ENCODE measurements around the gene HBG1. TPM values are rescaled to one million over a fixed set of nuclear protein-coding genes. Genes with fewer than 3 reads are reported as not detected.

HBG1 gene
- total RNA-seq, 1 donor from 2014 or later, result not detected

DNA sequence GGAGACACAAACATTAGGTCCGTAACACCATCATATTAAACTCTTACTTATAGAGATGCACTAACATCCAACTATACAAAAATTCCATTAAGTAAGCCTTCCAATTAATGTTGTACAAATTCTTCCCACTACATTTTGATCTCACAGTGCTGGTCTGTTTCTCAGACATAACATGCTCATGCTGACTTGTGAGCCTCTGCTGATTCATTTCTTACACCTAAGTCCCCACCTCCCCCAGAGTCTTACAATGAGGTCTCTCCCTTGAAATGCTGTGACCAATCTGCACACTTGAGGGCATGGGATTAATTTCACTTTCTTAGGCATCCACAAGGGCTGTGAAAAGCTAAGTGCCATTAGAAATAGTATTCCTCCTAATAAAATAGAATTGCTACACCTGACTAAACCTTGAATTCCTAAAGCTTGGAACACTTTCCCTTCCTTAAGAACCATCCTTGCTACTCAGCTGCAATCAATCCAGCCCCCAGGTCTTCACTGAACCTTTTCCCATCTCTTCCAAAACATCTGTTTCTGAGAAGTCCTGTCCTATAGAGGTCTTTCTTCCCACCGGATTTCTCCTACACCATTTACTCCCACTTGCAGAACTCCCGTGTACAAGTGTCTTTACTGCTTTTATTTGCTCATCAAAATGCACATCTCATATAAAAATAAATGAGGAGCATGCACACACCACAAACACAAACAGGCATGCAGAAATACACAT is 2.0 kb downstream of the HBG1 start:
- DNase-seq (ENCODE audit: low spot score), result no peak

DNA sequence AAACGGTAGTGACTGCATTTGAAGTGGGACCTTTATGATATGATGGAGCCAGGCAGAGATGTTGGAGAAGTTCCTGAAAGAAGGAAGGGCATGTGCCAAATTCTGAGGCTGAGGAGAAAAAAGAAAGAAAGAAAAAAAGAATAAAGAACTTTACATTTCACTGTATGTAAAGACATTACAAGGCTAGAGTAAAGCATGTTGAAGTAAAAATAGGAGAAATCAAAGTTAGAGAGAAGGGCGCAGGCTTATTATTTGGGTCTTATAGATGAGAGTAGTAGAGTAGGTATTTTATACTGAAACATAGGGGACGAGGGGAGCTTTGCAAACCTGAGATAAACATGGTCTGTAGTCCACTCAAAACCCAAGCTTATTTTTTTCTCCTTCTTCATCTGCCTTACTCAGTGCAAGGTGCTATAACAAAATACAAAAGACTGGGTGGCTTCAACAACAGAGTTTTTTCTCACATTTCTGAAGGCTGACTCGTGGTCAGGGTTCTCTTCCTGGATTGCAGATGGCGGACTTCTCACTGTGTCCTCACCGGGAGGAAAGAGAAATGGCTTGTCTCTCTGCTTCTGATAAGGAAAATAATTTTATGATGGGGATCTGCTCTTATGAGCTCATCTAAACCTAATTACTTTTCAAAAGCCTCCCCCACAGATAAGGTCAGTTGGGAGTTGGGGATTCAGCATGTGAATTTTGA is 2.7 kb downstream of the HBG1 start:
- DNase-seq (ENCODE audit: low spot score), result no peak

DNA sequence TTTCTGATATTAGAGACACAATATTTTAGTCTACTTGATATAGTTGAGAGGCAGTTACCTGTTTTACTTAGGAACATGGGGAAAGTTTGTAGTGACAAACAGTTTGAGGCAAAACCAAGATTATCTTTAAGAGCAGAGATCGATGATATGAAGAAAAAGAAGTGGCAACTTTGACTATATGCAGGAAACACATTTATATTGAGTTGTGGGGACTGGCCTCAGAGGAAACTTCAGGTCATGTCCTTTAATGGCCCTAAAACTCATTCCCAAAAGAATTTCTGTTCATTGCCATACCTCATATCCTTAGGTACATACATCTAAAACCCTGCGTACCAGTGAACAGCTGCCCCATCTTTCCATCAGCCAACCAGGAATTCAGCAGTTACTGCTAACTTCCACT is 4.5 kb downstream of the HBG1 start:
- DNase-seq (ENCODE audit: low spot score), result no peak

DNA sequence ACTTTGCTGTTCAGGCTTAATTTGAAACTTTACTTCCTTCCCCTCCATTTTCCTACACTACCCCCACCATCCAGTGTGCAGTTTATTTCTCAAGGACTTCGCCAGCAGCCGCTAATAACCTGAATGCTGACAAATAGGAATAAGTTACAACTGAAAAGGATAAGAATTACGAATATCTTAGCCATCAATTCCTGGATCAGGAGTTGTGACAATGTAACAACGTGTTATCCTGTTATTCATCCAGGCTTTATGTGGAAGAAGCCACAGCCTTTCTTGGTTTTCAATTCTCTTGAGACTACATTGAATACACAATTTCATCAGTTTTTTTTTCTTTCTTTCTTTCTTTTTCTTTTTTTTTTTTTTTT is 5.9 kb downstream of the HBG1 start:
- no peak for DNase-seq (ENCODE audit: low spot score)

DNA sequence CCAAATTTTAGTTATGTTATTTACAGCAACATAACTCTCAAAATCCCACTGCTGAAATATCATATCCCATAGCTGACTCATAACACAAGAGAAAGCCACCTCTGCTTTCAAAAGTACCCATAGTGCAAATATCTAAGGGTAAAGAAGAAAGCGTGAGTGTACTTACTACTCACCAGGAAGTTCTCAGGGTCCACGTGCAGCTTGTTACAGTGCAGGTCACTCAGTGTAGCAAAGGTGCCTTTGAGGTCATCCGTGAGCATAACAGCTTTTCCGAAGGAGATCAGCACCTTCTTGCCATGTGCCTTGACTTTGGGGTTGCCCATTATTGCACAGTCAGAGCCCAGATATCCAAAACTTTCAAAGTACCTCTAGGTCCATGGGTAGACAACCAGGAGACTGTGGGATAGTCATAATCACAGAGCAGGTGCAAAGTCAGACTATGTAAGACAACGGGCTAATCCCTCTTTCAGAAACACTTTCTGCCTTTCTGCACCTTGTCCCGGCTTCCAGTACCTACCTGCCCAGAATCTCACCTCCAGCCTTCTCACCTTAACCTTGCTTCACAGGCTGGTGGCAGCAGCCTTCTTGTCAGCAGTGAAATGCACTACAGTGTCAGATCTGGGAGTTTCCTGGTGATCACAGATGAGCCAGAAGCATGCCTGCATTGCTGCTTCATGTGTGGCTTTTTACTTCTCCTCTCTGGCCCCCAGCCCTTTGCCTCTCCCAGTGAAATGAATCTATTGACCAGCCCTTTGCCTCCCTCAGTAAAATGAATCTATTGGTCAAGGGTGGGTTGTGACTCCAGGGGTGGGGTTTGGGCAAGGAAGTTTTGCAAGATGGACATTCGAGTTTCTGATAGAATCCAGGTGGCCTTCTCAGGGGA is 6.5 kb downstream of the HBG1 start:
- DNase-seq (ENCODE audit: low spot score), result no peak

DNA sequence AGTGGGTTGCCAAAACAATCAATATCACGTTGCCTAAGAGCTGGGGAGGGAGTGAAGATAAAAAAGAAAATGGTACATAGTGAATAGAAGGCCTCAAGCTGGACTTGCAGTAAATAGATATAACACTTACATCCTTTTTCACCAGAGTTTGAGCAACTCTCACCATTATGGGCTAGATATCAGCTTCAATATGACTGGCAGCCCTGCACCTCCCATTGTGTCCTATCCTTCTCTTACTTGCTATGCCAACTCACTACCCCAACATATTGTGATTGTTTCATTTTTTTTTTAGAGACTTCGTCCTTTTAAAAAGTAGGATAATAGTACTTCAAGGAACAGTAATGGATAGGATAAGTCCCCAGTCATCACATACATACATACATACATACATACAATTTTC is 7.4 kb downstream of the HBG1 start:
- DNase-seq (ENCODE audit: low spot score), result no peak

DNA sequence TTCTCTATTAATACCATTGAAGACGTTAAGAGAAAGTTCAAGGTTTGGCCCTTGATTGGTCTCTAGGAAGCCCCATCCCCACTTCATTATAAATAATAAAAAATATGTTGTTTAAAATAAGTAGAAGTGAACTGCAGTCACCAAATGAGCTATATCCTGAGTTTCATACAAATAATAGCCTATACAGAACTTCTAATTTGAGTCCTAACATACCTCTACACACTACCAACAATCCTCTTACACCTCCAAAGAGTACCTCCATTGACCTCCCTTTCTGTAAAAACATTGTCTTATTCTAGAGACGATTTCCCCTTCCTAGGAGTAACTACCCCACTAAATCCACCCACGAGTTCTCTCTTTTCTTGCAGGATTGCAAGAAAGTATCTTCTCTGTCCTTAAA is 8.2 kb downstream of the HBG1 start:
- no peak for DNase-seq (ENCODE audit: low spot score)

DNA sequence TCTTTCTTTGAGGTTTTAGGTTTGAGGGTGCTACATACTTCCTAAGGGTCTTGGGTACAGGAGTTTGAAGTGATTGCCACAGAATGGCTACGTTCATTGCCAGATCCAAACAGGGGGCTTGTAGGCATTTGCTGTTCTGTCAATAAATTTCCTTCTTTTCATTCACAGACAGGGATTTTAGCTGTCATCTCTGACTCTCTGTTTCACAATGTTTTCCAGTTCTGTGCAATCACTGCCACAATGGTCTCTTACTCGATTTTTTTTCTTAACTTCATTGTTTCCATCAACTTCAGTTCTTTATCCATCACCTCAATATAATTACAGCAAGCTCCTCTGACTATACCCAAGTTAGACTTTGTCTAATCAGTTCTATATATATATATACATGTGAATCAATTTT is 9.2 kb downstream of the HBG1 start:
- no peak for DNase-seq (ENCODE audit: low spot score)

DNA sequence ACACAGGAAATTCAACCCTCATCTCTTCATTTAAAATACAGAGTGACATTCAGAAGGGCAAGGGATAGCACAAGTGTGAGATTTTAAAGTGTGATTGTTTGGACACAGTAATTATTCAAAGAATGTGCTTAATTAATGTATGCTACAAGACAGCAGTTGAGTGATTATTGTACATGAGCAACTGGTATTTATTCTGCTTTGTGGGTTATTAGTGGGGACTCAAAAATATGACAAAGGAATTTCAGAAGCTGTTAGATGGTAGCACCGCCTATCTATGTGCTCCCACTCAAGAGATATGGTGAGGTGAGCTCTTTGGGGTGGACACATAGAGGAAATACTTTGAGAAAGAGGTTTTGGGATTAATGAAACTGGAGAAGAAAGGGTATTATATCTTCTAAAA is 9.6 kb downstream of the HBG1 start:
- DNase-seq (ENCODE audit: low spot score), result no peak

DNA sequence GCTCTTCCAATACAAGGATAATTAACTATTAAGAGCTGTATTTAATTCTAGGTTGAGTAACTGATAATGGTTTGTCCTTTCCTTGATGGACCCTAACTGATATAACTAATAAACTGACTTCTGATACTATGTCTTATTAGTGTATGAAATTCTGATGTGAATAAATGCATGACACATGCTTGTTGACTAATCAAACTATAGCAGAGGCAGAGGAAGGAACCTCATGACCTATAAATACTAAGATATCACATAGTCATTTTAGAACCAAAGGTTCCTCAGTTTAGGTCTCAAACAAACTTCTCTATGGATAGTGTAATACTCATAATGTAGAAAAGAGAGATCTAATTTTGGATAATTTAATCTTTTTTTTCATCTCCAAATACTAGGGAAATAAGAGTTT is 10.6 kb downstream of the HBG1 start:
- no peak for DNase-seq (ENCODE audit: low spot score)

DNA sequence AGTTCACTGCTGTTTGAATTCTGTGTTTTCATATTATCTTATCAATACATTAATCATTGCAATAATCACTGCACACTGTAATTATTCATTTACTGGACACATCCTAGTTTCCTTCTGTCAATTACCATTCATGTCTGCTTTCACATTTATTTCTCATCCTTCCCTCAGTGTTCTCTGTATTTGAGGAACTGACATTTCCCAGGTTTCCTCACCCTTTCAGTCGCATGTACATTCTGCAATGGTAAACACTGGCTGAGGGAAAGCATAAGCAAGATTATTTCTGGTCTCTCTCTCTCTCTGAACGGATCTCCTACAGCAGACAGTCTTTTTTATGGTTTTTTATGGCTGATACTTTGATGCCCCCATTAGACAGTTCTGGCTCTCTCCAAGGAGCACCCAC is 11.2 kb downstream of the HBG1 start:
- DNase-seq (ENCODE audit: low spot score), result no peak

DNA sequence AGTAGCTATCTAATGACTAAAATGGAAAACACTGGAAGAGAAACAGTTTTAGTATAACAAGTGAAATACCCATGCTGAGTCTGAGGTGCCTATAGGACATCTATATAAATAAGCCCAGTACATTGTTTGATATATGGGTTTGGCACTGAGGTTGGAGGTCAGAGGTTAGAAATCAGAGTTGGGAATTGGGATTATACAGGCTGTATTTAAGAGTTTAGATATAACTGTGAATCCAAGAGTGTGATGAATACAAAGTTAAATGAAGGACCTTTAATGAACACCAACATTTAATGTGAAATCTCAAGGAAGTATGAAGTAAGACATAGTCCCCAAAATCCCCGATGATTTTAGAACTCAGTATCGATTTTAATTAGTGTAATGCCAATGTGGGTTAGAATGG is 12.2 kb downstream of the HBG1 start:
- DNase-seq (ENCODE audit: low spot score), result no peak

DNA sequence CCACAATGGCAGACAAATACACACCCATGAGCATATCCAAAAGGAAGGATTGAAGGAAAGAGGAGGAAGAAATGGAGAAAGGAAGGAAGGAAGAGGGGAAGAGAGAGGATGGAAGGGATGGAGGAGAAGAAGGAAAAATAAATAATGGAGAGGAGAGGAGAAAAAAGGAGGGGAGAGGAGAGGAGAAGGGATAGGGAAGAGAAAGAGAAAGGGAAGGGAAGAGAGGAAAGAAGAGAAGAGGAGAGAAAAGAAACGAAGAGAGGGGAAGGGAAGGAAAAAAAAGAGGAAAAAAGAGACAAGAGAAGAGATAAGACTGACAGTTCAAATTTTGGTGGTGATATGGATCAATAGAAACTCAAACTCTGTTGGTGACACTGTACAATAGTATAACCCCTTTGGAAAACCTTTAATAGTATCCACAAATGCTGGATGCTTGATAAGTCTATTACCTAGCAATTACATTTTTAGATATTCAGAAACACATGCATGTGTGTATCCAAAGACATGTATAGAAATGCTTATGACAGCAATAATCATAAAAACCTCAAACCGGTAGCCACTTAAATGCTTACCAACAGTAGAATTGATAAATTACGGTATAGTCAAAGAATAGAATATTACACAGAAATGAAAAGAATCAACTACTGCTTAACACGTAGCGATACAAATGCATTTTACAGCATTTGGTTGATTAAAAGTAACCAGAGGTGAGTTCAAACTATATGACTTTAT is 14.1 kb downstream of the HBG1 start:
- DNase-seq (ENCODE audit: low spot score), result no peak

DNA sequence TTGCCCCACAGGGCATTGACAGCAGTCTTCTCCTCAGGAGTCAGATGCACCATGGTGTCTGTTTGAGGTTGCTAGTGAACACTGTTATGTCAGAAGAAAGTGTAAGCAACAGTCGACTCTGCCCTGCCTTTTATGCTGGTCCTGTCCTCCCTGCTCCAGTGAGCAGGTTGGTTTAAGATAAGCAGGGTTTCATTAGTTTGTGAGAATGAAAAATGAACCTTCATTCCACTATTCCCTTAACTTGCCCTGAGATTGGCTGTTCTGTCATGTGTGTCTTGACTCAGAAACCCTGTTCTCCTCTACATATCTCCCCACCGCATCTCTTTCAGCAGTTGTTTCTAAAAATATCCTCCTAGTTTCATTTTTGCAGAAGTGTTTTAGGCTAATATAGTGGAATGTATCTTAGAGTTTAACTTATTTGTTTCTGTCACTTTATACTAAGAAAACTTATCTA is 15.2 kb downstream of the HBG1 start, which contains the start of gene HBD:
Gene HBD (minus strand): TSS at position 103 of the 454 bp plus-strand sequence. CDS start 50 bp downstream, at position 53.
- DNase-seq (ENCODE audit: low spot score), result no peak

DNA sequence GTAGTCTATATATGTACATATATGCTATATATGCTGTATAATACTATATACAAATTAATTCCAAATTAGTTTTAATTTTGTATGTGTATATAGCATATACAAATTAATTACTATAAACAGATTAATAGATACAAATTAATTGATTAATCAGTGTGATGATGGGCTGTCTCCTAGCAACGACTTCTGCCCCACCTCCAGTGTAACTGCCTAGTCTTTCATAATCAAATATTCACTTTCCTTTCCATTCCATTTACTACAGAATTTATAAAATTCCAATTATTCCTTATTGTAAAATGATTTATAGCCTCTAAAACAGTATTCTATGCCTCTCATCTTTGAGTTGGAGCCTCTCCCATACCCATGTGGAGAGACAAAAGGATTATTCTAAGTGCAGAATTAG is 16.4 kb downstream of the HBG1 start:
- DNase-seq (ENCODE audit: low spot score), result no peak

DNA sequence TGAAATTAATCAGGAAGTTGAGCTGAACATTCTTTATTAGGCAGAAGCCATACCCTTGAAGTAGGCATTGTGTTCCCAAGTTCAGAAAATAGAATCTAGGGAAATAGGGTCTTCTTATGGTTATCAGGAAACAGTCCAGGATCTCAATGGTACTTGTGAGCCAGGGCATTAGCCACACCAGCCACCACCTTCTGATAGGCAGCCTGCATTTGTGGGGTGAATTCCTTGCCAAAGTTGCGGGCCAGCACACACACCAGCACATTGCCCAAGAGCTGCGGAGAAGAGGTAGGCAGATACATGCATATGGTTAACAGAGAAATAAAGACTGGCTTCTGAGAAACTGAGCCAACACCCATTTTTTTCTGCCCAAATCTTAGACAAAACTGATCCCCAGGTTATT is 16.8 kb downstream of the HBG1 start:
- no peak for DNase-seq (ENCODE audit: low spot score)

DNA sequence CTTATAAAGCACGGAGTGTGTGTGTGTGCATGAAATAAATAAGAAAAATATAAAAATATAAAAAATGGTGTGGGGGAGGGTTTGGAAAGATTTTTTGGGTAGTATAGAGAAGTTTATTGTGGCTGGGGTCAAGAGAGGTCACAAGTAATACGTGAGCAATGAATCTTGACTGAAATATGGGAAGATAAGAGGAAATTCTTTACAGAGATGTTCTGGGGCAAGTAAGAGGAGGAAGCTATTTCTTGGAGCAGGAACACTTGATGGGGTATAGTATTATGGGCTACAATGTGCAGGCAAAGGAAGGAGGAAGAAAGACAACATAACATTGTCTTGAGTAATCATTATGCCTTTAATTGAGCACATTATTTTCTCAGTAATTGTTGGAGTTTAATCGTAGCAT is 17.5 kb downstream of the HBG1 start:
- DNase-seq (ENCODE audit: low spot score), result no peak

DNA sequence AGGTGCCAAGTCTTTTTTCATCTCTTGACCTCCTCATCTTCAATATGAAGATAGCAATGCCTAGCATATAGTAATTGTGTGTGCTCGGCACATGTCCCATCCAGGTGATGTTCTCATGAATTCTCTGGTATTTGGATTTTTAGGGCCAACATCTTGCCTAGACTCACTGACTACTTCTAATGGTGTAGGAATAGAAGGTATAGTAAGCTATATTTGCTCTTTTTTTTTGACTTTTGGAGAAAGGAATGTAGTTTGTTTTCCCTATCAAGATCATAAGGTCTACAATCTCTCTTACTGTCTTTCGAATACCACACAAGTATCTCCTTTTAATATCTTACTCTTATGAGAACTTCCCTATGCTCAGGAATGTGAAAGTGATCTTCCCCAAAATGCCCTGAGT is 18.5 kb downstream of the HBG1 start:
- no peak for DNase-seq (ENCODE audit: low spot score)

DNA sequence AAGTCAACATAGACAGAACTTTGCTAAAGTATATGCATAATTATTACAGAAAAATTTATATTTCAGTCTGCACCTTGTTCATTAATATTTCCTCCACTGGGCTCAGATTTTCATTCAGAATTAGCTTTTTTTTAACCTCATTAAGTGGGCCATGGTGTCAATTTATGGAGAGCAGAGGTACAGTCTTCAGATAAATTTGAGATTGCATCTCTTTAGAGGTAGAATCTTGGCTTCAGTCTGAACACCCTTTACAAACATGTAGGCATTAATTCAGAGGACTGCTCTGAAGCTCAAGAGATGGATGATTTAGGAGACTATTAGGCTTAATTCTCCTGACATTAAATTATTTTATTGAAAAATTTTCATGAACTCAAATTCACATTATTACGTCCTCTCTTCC is 19.4 kb downstream of the HBG1 start:
- no peak for DNase-seq (ENCODE audit: low spot score)

DNA sequence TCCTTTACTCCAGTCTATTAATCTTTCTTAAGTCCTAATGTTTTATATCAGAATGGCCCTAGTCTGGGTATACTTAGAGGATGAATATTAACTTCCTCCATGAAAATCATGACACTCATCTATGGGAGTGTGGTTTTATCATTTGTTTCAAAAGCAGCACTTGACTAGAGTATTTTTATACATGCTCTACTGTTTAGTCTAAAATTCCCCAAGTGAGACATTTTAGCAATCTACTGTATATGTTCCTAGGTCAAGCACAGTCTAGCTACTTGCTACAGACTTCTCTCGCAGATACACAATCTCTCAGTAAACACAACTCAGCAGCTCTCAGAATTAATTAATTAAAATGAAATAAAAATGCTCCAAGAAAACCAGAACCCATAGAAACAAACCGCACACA is 19.9 kb downstream of the HBG1 start:
- DNase-seq (ENCODE audit: low spot score), result no peak

DNA sequence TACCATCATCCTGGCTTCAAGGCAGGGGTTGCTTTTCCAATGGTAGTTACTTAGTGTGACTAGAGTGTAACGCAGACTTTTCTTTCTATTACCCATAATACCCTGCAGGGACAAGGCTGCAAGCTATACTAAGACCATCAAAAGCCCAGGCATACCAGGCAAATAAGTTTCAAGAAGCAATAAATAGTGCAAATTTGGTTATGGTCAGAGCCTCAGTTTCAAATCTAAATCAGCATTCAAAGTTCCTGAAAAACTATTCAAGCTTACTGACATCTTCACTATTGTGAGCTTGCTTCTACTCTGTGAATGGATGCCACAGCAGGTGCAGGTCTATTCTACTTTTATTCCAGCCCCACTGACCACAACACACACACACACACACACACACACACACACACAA is 20.3 kb downstream of the HBG1 start:
- DNase-seq (ENCODE audit: low spot score), result no peak

DNA sequence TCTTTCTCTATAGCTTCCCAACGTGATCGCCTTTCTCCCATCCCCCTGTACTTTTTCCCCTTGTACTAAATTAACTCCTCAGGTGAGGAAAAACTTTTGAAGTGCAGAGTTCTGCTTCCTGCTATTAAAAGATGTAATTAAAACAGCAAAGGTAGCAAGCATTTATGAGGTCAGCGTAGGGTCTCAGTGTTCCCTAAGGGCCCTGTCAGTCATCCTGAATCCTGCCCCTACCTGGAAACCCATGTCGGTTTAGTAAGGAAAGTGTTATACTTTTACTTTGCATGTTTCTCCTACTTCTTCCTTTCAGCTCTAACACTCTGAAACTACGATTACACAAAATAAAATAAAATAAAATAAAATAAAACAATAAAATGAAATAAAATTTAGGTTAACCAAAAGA is 21.5 kb downstream of the HBG1 start:
- DNase-seq (ENCODE audit: low spot score), result no peak

All from ureter (tissue), 1 donor.